Liver (tissue), 9 donors: ENCODE results near the gene ARF5. TPM values are rescaled to one million over a fixed set of nuclear protein-coding genes. Genes with fewer than 3 reads are reported as not detected.

Source experiments
- DNase-seq: peaks from one replicate; pipeline ENCODE4 v3.0.0-alpha.2; 2017; ENCODE audit warnings: low spot score
- H3K27ac ChIP-seq, 2 donors: one replicate each; pipeline ENCODE4 v1.7.0; 2013; ENCODE audit warnings: inconsistent platforms in 2 of 2, low read length in 2 of 2, control low read depth in 1 of 2, low read depth in 1 of 2, mild to moderate bottlenecking in 1 of 2
- H3K27me3 ChIP-seq, 4 donors: one replicate each; pipeline versions ENCODE4 v1.6.1 to v1.7.0; 2013; ENCODE audit warnings: low read length in 3 of 4, inconsistent platforms in 1 of 4, mild to moderate bottlenecking in 1 of 4, moderate library complexity in 1 of 4; ENCODE audit not compliant: control insufficient read depth in 4 of 4, insufficient read depth in 4 of 4
- H3K36me3 ChIP-seq, 4 donors: one replicate each; pipeline versions ENCODE4 v1.6.1 to v1.7.0; 2013; ENCODE audit warnings: low read length in 3 of 4, mild to moderate bottlenecking in 3 of 4, low read depth in 1 of 4, moderate library complexity in 1 of 4; ENCODE audit not compliant: control insufficient read depth in 4 of 4, insufficient read depth in 3 of 4
- H3K4me1 ChIP-seq, 4 donors: one replicate each; pipeline versions ENCODE4 v1.6.1 to v1.7.0; 2013; ENCODE audit warnings: low read length in 3 of 4, mild to moderate bottlenecking in 3 of 4, moderate library complexity in 1 of 4; ENCODE audit not compliant: control insufficient read depth in 4 of 4, insufficient read depth in 4 of 4
- H3K4me3 ChIP-seq, 3 donors: one replicate each; pipeline versions ENCODE4 v1.6.1 to v1.7.0; 2013; ENCODE audit warnings: low read length in 3 of 3, control low read depth in 1 of 3, low read depth in 1 of 3, mild to moderate bottlenecking in 1 of 3
- H3K9ac ChIP-seq, 2 donors: one replicate each; pipeline ENCODE4 v1.7.0; 2013; ENCODE audit warnings: low read length in 2 of 2, mild to moderate bottlenecking in 2 of 2, moderate library complexity in 2 of 2, control low read depth in 1 of 2, low read depth in 1 of 2
- H3K9me3 ChIP-seq, 4 donors: one replicate each; pipeline versions ENCODE4 v1.6.1 to v1.7.0; 2013; ENCODE audit warnings: low read length in 3 of 4; ENCODE audit not compliant: control insufficient read depth in 4 of 4
- EGR1 ChIP-seq, 2 donors: IDR thresholded peaks; 2 replicates each; pipeline ENCODE4 v1.6.1; 2016 to 2018; ENCODE audit warnings: antibody characterized with exemption in 2 of 2, low read depth in 2 of 2
- FOXA1 ChIP-seq: IDR thresholded peaks from 2 replicates; pipeline ENCODE4 v1.6.1; 2016; ENCODE audit warnings: antibody characterized with exemption
- FOXA2 ChIP-seq: IDR thresholded peaks from 2 replicates; pipeline ENCODE4 v1.6.1; 2016; ENCODE audit warnings: antibody characterized with exemption
- GABPA ChIP-seq, 2 donors: IDR thresholded peaks in 1 of 2; conservative IDR thresholded peaks in 1 of 2; 2 replicates each; pipeline ENCODE4 v1.6.1; 2016; ENCODE audit warnings: antibody characterized with exemption in 2 of 2, mild to moderate bottlenecking in 1 of 2, moderate library complexity in 1 of 2
- HNF4A ChIP-seq, 2 donors: conservative IDR thresholded peaks; 2 replicates each; pipeline ENCODE4 v1.6.1; 2016; ENCODE audit warnings: antibody characterized with exemption in 2 of 2, mild to moderate bottlenecking in 2 of 2
- JUND ChIP-seq, 2 donors: IDR thresholded peaks; 2 replicates each; pipeline ENCODE4 v1.6.1; 2016; ENCODE audit warnings: antibody characterized with exemption in 2 of 2
- NR2F2 ChIP-seq: IDR thresholded peaks from 2 replicates; pipeline ENCODE4 v1.6.1; 2016; ENCODE audit warnings: antibody characterized with exemption
- RAD21 ChIP-seq, 2 donors: IDR thresholded peaks; 2 replicates each; pipeline ENCODE4 v1.6.1; 2016; ENCODE audit warnings: antibody characterized with exemption in 2 of 2, mild to moderate bottlenecking in 2 of 2
- RXRA ChIP-seq, 2 donors: IDR thresholded peaks; 2 replicates each; pipeline ENCODE4 v1.6.1; 2017 to 2018; ENCODE audit warnings: antibody characterized with exemption in 2 of 2, mild to moderate bottlenecking in 1 of 2
- SP1 ChIP-seq: IDR thresholded peaks from 2 replicates; pipeline ENCODE4 v1.6.1; 2018; ENCODE audit warnings: antibody characterized with exemption, mild to moderate bottlenecking
- TAF1 ChIP-seq: conservative IDR thresholded peaks from 2 replicates; pipeline ENCODE4 v1.6.1; 2016; ENCODE audit warnings: antibody characterized with exemption, mild to moderate bottlenecking
- YY1 ChIP-seq: IDR thresholded peaks from 2 replicates; pipeline ENCODE4 v1.6.1; 2016; ENCODE audit warnings: antibody characterized with exemption, mild to moderate bottlenecking
- WGBS: extraction: QIAGEN DNeasy Blood & Tissue Kit; methylation state at CpG from one replicate; pipeline ENCODE4 v1.1.7; 2013; 5-methylcytosine and 5-hydroxymethylcytosine counted together
- polyA plus RNA-seq, 2 donors: library from polyadenylated mRNA; stranded (reverse) in 1 of 2; unstranded in 1 of 2; fragments of 200-250 nt in 1 of 2; fragments of >200 nt in 1 of 2; fragmentation: Nextera tagmentation in 1 of 2; extraction: Ambion mirVana in 1 of 2; gene quantifications; one replicate each; pipeline versions ENCODE4 v1.2.1 to v1.2.3, GENCODE V29; 2013 to 2015
- total RNA-seq, 2 donors: library from RNA; depleted of rRNA; stranded (reverse); fragments of >200 nt; gene quantifications; one replicate each; pipeline ENCODE4 v1.2.3, GENCODE V29; 2014
- TF ChIP-seq, protein P1 (sequence below): IDR thresholded peaks from 2 replicates; pipeline ENCODE4 v1.6.1; 2016; ENCODE audit warnings: antibody characterized with exemption
- TF ChIP-seq, protein P2 (sequence below): IDR thresholded peaks from 2 replicates; pipeline ENCODE4 v1.6.1; 2016; ENCODE audit warnings: antibody characterized with exemption
- TF ChIP-seq, protein P3 (sequence below): IDR thresholded peaks from 2 replicates; pipeline ENCODE4 v1.6.1; 2016; ENCODE audit warnings: antibody characterized with exemption
- TF ChIP-seq, protein P4 (sequence below): IDR thresholded peaks from 2 replicates; pipeline ENCODE4 v1.6.1; 2016; ENCODE audit warnings: antibody characterized with exemption, mild to moderate bottlenecking
- donor health status: healthy.
- donor health status: healthy.
- donor health status: healthy.
- donor health status: healthy.
- donor health status: healthy.

ARF5 gene
- total and polyA plus RNA-seq, 4 donors: 47.8 to 90.0 (median 55.4) TPM

DNA sequence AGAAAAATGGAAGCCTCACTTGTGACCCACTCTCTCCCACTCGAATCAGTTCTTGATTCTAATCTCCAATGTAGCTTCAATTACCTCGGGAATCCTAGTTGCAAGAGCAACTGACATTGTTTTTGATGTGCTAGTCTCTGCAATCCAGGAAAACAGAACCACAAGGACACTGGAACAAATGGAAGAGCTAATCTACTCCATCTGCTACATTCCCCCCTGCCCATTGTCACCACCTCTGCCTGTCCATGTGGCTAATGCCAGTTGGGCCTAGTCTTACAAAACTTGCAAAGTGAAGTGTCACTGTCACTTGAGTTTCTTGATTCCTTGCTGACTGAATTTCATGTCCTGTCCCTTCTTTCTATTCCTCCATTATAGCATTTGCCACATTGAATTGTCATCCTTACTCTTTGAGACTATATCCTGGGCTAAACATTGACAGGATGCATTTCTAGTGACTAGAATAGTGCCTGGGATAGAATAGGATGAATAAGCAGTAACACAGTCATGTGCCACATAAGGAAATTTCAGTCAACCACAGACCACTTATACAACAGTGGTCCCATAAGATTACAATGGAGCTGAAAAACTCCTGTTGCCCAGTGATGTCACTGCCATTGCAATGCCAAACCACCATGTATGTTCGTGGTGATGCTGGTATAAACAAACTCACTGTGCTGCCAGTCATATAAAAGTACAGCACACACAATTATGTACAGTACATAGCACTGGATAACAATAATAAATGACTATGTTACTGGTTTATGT is 16.3 kb upstream of the ARF5 start:
- DNase-seq: no peak
- H3K36me3 ChIP-seq: peaks cover 0 to 5% (median 0%) of the 10 kb centered on the region in 4 donors
- no peaks in the 10 kb centered on the region for H3K27me3 ChIP-seq
- H3K9me3 ChIP-seq: no peaks in the 10 kb centered on the region
- no peaks in the 10 kb centered on the region for H3K4me1 ChIP-seq
- 85% methylated on average over 3 of the region's 3 CpGs for WGBS
- H3K4me3 ChIP-seq: no peak overlapping the region
- no peak for TF ChIP-seq SP1
- no peak for TF ChIP-seq FOXA1
- no peak for TF ChIP-seq GABPA (IDR thresholded peaks at IDR 0.05 in 1 of 2, conservative IDR thresholded peaks at IDR 0.05 in 1 of 2)
- TF ChIP-seq, protein P1, sequence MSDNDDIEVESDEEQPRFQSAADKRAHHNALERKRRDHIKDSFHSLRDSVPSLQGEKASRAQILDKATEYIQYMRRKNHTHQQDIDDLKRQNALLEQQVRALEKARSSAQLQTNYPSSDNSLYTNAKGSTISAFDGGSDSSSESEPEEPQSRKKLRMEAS: no peak
- TF ChIP-seq, protein P2, sequence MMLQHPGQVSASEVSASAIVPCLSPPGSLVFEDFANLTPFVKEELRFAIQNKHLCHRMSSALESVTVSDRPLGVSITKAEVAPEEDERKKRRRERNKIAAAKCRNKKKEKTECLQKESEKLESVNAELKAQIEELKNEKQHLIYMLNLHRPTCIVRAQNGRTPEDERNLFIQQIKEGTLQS: no peak
- TF ChIP-seq TAF1: no peak
- TF ChIP-seq RXRA (IDR thresholded peaks at IDR 0.05): no peak
- no peak for TF ChIP-seq NR2F2
- TF ChIP-seq HNF4A (conservative IDR thresholded peaks at IDR 0.05): no peak
- no peak for TF ChIP-seq YY1
- TF ChIP-seq JUND (IDR thresholded peaks at IDR 0.05): no peak
- no peak overlapping the region for H3K9ac ChIP-seq
- no peak overlapping the region for H3K27ac ChIP-seq

DNA sequence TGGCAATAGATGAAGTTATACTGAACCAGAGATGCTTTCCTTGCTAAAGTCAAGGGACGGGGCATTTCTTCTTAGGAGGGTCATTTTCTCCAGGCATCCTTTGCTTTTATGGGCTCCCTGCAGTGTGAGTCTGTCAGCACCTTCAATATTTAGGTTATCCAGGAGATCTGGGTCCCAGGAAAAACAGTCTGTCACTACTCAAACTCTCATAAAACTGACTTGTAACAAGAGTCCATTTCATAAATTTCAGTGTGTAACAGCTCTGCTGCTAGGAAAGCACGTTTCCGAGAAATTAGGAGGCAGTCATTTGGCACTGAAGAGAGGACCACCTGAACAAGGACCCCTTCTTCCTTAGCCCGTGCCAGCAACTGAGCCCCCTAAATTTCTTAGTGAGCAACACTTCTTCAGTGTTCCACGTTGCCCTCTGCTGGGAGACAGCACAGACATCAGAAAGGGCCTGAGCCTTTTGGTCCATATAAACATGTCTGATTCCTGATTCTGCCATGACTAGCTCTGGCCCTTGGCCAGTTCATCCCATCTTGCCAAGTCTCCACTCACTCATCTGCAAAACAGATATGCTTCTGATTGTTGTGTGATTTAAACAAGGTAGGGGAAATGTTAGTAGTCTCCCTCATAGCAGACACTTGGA is 10.1 kb upstream of the ARF5 start:
- H3K36me3 ChIP-seq: peaks cover 0 to 5% (median 2%) of the 10 kb centered on the region in 4 donors
- H3K27ac ChIP-seq: no peak overlapping the region
- no peaks in the 10 kb centered on the region for H3K27me3 ChIP-seq
- H3K9me3 ChIP-seq: no peaks in the 10 kb centered on the region
- H3K9ac ChIP-seq: no peak overlapping the region
- peaks cover 10 to 32% (median 30%) of the 10 kb centered on the region in 4 donors for H3K4me1 ChIP-seq
- DNase-seq: no peak
- 87% methylated on average over 5 of the region's 5 CpGs for WGBS
- no peak overlapping the region for H3K4me3 ChIP-seq
- TF ChIP-seq TAF1: no peak
- TF ChIP-seq, protein P3, sequence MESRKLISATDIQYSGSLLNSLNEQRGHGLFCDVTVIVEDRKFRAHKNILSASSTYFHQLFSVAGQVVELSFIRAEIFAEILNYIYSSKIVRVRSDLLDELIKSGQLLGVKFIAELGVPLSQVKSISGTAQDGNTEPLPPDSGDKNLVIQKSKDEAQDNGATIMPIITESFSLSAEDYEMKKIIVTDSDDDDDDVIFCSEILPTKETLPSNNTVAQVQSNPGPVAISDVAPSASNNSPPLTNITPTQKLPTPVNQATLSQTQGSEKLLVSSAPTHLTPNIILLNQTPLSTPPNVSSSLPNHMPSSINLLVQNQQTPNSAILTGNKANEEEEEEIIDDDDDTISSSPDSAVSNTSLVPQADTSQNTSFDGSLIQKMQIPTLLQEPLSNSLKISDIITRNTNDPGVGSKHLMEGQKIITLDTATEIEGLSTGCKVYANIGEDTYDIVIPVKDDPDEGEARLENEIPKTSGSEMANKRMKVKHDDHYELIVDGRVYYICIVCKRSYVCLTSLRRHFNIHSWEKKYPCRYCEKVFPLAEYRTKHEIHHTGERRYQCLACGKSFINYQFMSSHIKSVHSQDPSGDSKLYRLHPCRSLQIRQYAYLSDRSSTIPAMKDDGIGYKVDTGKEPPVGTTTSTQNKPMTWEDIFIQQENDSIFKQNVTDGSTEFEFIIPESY: no peak
- no peak for TF ChIP-seq JUND (IDR thresholded peaks at IDR 0.05)
- TF ChIP-seq RAD21 (IDR thresholded peaks at IDR 0.05): no peak
- TF ChIP-seq NR2F2: no peak
- no peak for TF ChIP-seq EGR1 (IDR thresholded peaks at IDR 0.05; ENCODE audit: low read depth in 2 of 2)
- no peak for TF ChIP-seq GABPA (IDR thresholded peaks at IDR 0.05 in 1 of 2, conservative IDR thresholded peaks at IDR 0.05 in 1 of 2)
- TF ChIP-seq SP1: no peak
- TF ChIP-seq, protein P4, sequence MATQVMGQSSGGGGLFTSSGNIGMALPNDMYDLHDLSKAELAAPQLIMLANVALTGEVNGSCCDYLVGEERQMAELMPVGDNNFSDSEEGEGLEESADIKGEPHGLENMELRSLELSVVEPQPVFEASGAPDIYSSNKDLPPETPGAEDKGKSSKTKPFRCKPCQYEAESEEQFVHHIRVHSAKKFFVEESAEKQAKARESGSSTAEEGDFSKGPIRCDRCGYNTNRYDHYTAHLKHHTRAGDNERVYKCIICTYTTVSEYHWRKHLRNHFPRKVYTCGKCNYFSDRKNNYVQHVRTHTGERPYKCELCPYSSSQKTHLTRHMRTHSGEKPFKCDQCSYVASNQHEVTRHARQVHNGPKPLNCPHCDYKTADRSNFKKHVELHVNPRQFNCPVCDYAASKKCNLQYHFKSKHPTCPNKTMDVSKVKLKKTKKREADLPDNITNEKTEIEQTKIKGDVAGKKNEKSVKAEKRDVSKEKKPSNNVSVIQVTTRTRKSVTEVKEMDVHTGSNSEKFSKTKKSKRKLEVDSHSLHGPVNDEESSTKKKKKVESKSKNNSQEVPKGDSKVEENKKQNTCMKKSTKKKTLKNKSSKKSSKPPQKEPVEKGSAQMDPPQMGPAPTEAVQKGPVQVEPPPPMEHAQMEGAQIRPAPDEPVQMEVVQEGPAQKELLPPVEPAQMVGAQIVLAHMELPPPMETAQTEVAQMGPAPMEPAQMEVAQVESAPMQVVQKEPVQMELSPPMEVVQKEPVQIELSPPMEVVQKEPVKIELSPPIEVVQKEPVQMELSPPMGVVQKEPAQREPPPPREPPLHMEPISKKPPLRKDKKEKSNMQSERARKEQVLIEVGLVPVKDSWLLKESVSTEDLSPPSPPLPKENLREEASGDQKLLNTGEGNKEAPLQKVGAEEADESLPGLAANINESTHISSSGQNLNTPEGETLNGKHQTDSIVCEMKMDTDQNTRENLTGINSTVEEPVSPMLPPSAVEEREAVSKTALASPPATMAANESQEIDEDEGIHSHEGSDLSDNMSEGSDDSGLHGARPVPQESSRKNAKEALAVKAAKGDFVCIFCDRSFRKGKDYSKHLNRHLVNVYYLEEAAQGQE: no peak
- TF ChIP-seq YY1: no peak
- no peak for TF ChIP-seq FOXA2
